Measurements from ENCODE around the gene TBXA2R. TPM values are rescaled to one million over a fixed set of nuclear protein-coding genes. Genes with fewer than 3 reads are reported as not detected.

Gene TBXA2R
- total RNA-seq, 1 experiment from 2014 or later: 0.15 TPM

GRCh38 chr19:3612901-3613741, 6.4 kb upstream of the TBXA2R start:
- no peak overlapping the region for H2AFZ ChIP-seq (ENCODE audit: low read length)
- DNase-seq: no peak
- no peaks in the 10 kb centered on the region for H3K27me3 ChIP-seq (ENCODE audit: low read length)
- no peaks in the 10 kb centered on the region for H3K9me3 ChIP-seq (ENCODE audit: low read length)
- H3K9me2 ChIP-seq (replicated peaks; ENCODE audit: insufficient read depth, low read length): no peaks in the 10 kb centered on the region
- no peaks in the 10 kb centered on the region for H3K4me1 ChIP-seq (ENCODE audit: low read length)
- no peak overlapping the region for H3K4me2 ChIP-seq (ENCODE audit: low read depth, low read length, poor library complexity, severe bottlenecking)
- no peak overlapping the region for H3K4me3 ChIP-seq (ENCODE audit: low read length)
- no peak overlapping the region for H3K9ac ChIP-seq (ENCODE audit: low read length)
- H4K20me1 ChIP-seq (ENCODE audit: insufficient read depth, low read depth, low read length): 0 out of 2 replicates have a peak, but pooled peaks cover under 1% of the 10 kb centered on the region
- H3K36me3 ChIP-seq (ENCODE audit: insufficient read depth, low read length): no peaks in the 10 kb centered on the region
- H3K27ac ChIP-seq (ENCODE audit: low read length): no peak overlapping the region
- no peaks in the 10 kb centered on the region for H3K79me2 ChIP-seq (ENCODE audit: low read length)

GRCh38 chr19:3612330-3612729, 5.7 kb upstream of the TBXA2R start:
- Histone ChIP-seq H3K4me2 (ENCODE audit: low read depth, low read length, poor library complexity, severe bottlenecking) (no peak overlapping the region), H3K36me3 (ENCODE audit: insufficient read depth, low read length) (no peaks in the 10 kb centered on the region), H3K4me3 (ENCODE audit: low read length) (no peak overlapping the region), H3K27me3 (ENCODE audit: low read length) (no peaks in the 10 kb centered on the region), H4K20me1 (ENCODE audit: insufficient read depth, low read depth, low read length) (0 out of 2 replicates have a peak, but pooled peaks cover 5% of the 10 kb centered on the region), H2AFZ (ENCODE audit: low read length) (no peak overlapping the region), H3K9me3 (ENCODE audit: low read length) (no peaks in the 10 kb centered on the region), H3K27ac (ENCODE audit: low read length) (no peak overlapping the region), H3K9me2 (replicated peaks; ENCODE audit: insufficient read depth, low read length) (no peaks in the 10 kb centered on the region), H3K79me2 (ENCODE audit: low read length) (no peaks in the 10 kb centered on the region), H3K4me1 (ENCODE audit: low read length) (no peaks in the 10 kb centered on the region), H3K9ac (ENCODE audit: low read length) (no peak overlapping the region)
- no peak for DNase-seq

- Histone ChIP-seq H3K9me2 (replicated peaks; ENCODE audit: insufficient read depth, low read length) (no peaks in the 10 kb centered on the region), H3K27me3 (ENCODE audit: low read length) (no peaks in the 10 kb centered on the region), H3K9ac (ENCODE audit: low read length) (no peak overlapping the region), H4K20me1 (ENCODE audit: insufficient read depth, low read depth, low read length) (0 out of 2 replicates have a peak, but pooled peaks cover 5% of the 10 kb centered on the region), H3K79me2 (ENCODE audit: low read length) (no peaks in the 10 kb centered on the region), H3K36me3 (ENCODE audit: insufficient read depth, low read length) (no peaks in the 10 kb centered on the region), H3K27ac (ENCODE audit: low read length) (no peak overlapping the region), H3K9me3 (ENCODE audit: low read length) (no peaks in the 10 kb centered on the region), H2AFZ (ENCODE audit: low read length) (no peak overlapping the region), H3K4me3 (ENCODE audit: low read length) (no peak overlapping the region), H3K4me1 (ENCODE audit: low read length) (no peaks in the 10 kb centered on the region), H3K4me2 (ENCODE audit: low read depth, low read length, poor library complexity, severe bottlenecking) (no peak overlapping the region)
- DNase-seq: no peak
Measured at GRCh38 chr19:3611841-3612240, 5.2 kb upstream of the TBXA2R start.

- H3K36me3 ChIP-seq (ENCODE audit: insufficient read depth, low read length): no peaks in the 10 kb centered on the region
- no peak overlapping the region for H2AFZ ChIP-seq (ENCODE audit: low read length)
Measured at GRCh38 chr19:3610745-3611717, 4.4 kb upstream of the TBXA2R start.

GRCh38 chr19:3609779-3610719, 3.4 kb upstream of the TBXA2R start:
- Histone ChIP-seq H3K4me3 (ENCODE audit: low read length) (no peak overlapping the region), H3K27ac (ENCODE audit: low read length) (no peak overlapping the region), H2AFZ (ENCODE audit: low read length) (no peak overlapping the region), H4K20me1 (ENCODE audit: insufficient read depth, low read depth, low read length) (peaks cover 10% of the 10 kb centered on the region; the same call in 1 of the 2 replicates), H3K4me2 (ENCODE audit: low read depth, low read length, poor library complexity, severe bottlenecking) (no peak overlapping the region), H3K9me3 (ENCODE audit: low read length) (no peaks in the 10 kb centered on the region), H3K4me1 (ENCODE audit: low read length) (peaks cover 4% of the 10 kb centered on the region; the same call in 1 of the 2 replicates), H3K9me2 (replicated peaks; ENCODE audit: insufficient read depth, low read length) (no peaks in the 10 kb centered on the region), H3K27me3 (ENCODE audit: low read length) (no peaks in the 10 kb centered on the region), H3K9ac (ENCODE audit: low read length) (no peak overlapping the region), H3K36me3 (ENCODE audit: insufficient read depth, low read length) (no peaks in the 10 kb centered on the region), H3K79me2 (ENCODE audit: low read length) (no peaks in the 10 kb centered on the region)
- DNase-seq: no peak

More at GRCh38 chr19:3610745-3611717, 4.4 kb upstream of the TBXA2R start:
- Histone ChIP-seq H3K9me2 (replicated peaks; ENCODE audit: insufficient read depth, low read length) (no peaks in the 10 kb centered on the region), H3K4me1 (ENCODE audit: low read length) (no peaks in the 10 kb centered on the region), H3K4me2 (ENCODE audit: low read depth, low read length, poor library complexity, severe bottlenecking) (no peak overlapping the region), H3K4me3 (ENCODE audit: low read length) (no peak overlapping the region), H3K27ac (ENCODE audit: low read length) (no peak overlapping the region), H3K9me3 (ENCODE audit: low read length) (no peaks in the 10 kb centered on the region), H3K79me2 (ENCODE audit: low read length) (no peaks in the 10 kb centered on the region), H4K20me1 (ENCODE audit: insufficient read depth, low read depth, low read length) (0 out of 2 replicates have a peak, but pooled peaks cover 5% of the 10 kb centered on the region), H3K9ac (ENCODE audit: low read length) (no peak overlapping the region), H3K27me3 (ENCODE audit: low read length) (no peaks in the 10 kb centered on the region)
- no peak for DNase-seq

GRCh38 chr19:3608750-3609322, 2.2 kb upstream of the TBXA2R start:
- Histone ChIP-seq H3K4me2 (ENCODE audit: low read depth, low read length, poor library complexity, severe bottlenecking) (no peak overlapping the region), H3K9me3 (ENCODE audit: low read length) (no peaks in the 10 kb centered on the region), H3K9me2 (replicated peaks; ENCODE audit: insufficient read depth, low read length) (no peaks in the 10 kb centered on the region), H3K27ac (ENCODE audit: low read length) (no peak overlapping the region), H3K27me3 (ENCODE audit: low read length) (no peaks in the 10 kb centered on the region), H3K4me1 (ENCODE audit: low read length) (peaks cover 7% of the 10 kb centered on the region; the same call in 1 of the 2 replicates), H2AFZ (ENCODE audit: low read length) (no peak overlapping the region), H3K79me2 (ENCODE audit: low read length) (no peaks in the 10 kb centered on the region), H4K20me1 (ENCODE audit: insufficient read depth, low read depth, low read length) (peaks cover 10% of the 10 kb centered on the region; the same call in 1 of the 2 replicates), H3K9ac (ENCODE audit: low read length) (no peak overlapping the region), H3K36me3 (ENCODE audit: insufficient read depth, low read length) (no peaks in the 10 kb centered on the region), H3K4me3 (ENCODE audit: low read length) (no peak overlapping the region)
- DNase-seq: no peak

GRCh38 chr19:3608079-3608641, 1.5 kb upstream of the TBXA2R start:
- Histone ChIP-seq H4K20me1 (ENCODE audit: insufficient read depth, low read depth, low read length) (peaks cover 10% of the 10 kb centered on the region; the same call in 1 of the 2 replicates), H3K36me3 (ENCODE audit: insufficient read depth, low read length) (no peaks in the 10 kb centered on the region), H3K4me3 (ENCODE audit: low read length) (no peak overlapping the region), H3K4me2 (ENCODE audit: low read depth, low read length, poor library complexity, severe bottlenecking) (no peak overlapping the region), H2AFZ (ENCODE audit: low read length) (no peak overlapping the region), H3K4me1 (ENCODE audit: low read length) (peaks cover 7% of the 10 kb centered on the region; the same call in 1 of the 2 replicates), H3K27me3 (ENCODE audit: low read length) (no peaks in the 10 kb centered on the region), H3K9ac (ENCODE audit: low read length) (no peak overlapping the region), H3K9me2 (replicated peaks; ENCODE audit: insufficient read depth, low read length) (no peaks in the 10 kb centered on the region), H3K27ac (ENCODE audit: low read length) (no peak overlapping the region), H3K79me2 (ENCODE audit: low read length) (no peaks in the 10 kb centered on the region), H3K9me3 (ENCODE audit: low read length) (no peaks in the 10 kb centered on the region)
- no peak for DNase-seq

All from Karpas-422 (cell line).